GM18951 (cell line): ENCODE results near the gene FBXO28.

Experiments used
- POLR2A ChIP-seq: IDR thresholded peaks from 4 replicates; pipeline ENCODE4 v1.6.1; 2011; ENCODE audit warnings: mild to moderate bottlenecking; ENCODE audit not compliant: insufficient read length, insufficient read depth; ENCODE audit errors: extremely low read depth
- in situ Hi-C: fragments of 300-500 bp; cut with MboI; formaldehyde crosslinking; loops from one replicate; pipeline ENCODE4 v1.12.0; 2022; ENCODE audit warnings: low sequenced_read_pairs, mixed read lengths, inconsistent platforms; ENCODE audit not compliant: unreplicated experiment

Gene FBXO28

GRCh38 chr1:224137518-224137917, 23.6 kb downstream of the FBXO28 start:
- no peak for TF ChIP-seq POLR2A
- in situ Hi-C loops = no loop called here

GRCh38 chr1:224138198-224138597, 24.3 kb downstream of the FBXO28 start:
- TF ChIP-seq POLR2A = no peak
- in situ Hi-C loops = no loop called here

GRCh38 chr1:224141693-224142092, 27.8 kb downstream of the FBXO28 start:
- TF ChIP-seq POLR2A = no peak
- in situ Hi-C loops = no loop called here

GRCh38 chr1:224149709-224150108, 35.8 kb downstream of the FBXO28 start:
- TF ChIP-seq POLR2A = no peak
- in situ Hi-C loops = no loop called here

- in situ Hi-C loops = no loop called here
- no peak for TF ChIP-seq POLR2A
Measured at GRCh38 chr1:224151117-224151516, 37.2 kb downstream of the FBXO28 start.

GRCh38 chr1:224157316-224157715, 43.4 kb downstream of the FBXO28 start:
- in situ Hi-C loops = no loop called here
- TF ChIP-seq POLR2A = no peak

- in situ Hi-C loops = no loop called here
Measured at GRCh38 chr1:224159541-224159940, 45.6 kb downstream of the FBXO28 start.

GRCh38 chr1:224160171-224160682, 46.3 kb downstream of the FBXO28 start:
- in situ Hi-C loops = no loop called here
- no peak for TF ChIP-seq POLR2A

More at GRCh38 chr1:224159541-224159940, 45.6 kb downstream of the FBXO28 start:
- no peak for TF ChIP-seq POLR2A

- no peak for TF ChIP-seq POLR2A
- in situ Hi-C loops = no loop called here
Measured at GRCh38 chr1:224162768-224163167, 48.9 kb downstream of the FBXO28 start.

GRCh38 chr1:224163311-224163710, 49.4 kb downstream of the FBXO28 start:
- in situ Hi-C loops = no loop called here
- no peak for TF ChIP-seq POLR2A

GRCh38 chr1:224168859-224169380, 55.0 kb downstream of the FBXO28 start:
- TF ChIP-seq POLR2A = no peak
- in situ Hi-C loops = no loop called here

- in situ Hi-C loops = no loop called here
- no peak for TF ChIP-seq POLR2A
Measured at GRCh38 chr1:224169718-224170270, 55.9 kb downstream of the FBXO28 start.

GRCh38 chr1:224170343-224170742, 56.4 kb downstream of the FBXO28 start:
- in situ Hi-C loops = no loop called here
- no peak for TF ChIP-seq POLR2A

- in situ Hi-C loops = no loop called here
- no peak for TF ChIP-seq POLR2A
Measured at GRCh38 chr1:224170748-224171478, 57.0 kb downstream of the FBXO28 start.
